Activated CD4-positive, CD25-positive, alpha-beta regulatory T cell (primary cell): ENCODE data around the gene USH1G.
"Not testable (repeated sequence)": the region's sequence is repeated elsewhere in the genome, so short reads cannot be mapped to it uniquely, and the experiment has no call there.

Experiments
- DNase-seq, 4 experiments: peaks; one replicate each; lab custom pipeline; 2025; lab: John Stamatoyannopoulos, UW

The USH1G gene

GRCh38 chr17:74922694-74923537, at the start of gene USH1G:
Gene USH1G, minus strand, starts transcription at chr17:74923255. Its CDS starts 182 bp downstream, at chr17:74923073.
- DNase-seq, result no peak

DNA sequence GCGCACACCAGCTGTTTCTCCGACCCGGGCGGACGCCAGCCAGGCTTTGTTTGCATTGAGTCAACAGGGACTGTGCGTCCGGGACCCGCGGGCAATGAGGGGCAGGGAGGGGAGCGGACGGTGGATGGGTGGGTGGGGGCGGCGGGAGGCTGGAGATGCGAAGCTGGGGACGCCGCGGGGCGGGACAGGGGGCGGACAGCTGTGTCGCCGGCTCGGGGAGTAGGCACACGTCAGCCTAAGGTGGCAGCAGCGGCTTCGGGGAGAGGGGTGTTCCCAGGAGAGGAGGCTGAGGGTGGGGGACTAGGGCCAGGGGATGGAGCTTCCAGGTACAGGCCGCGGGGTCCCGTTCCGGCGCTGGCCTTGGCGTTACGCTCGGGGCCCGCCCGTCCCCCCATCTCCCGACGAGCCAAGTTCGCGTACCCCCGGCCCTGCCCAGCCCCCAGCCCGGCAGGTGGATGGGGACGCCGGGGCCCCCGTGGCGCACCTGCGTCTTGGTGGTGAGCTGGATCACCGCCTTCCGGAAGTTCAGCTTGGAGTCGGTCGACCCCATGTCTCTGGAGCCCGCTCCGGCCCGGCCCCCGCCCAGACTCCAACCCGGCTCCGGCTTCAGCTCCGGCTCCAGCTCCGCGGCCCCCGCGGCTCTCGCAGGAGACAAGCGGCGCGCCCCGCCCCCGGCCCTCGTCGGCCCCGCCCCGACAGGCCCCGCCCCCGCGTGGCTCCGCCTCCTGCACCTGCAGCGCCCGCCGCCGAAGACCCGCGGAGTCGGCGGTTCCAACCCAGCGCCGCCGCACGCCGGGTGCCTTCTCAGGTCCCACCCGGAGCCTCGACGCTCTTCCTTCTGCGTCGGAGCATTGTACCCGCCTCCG, 49.3 kb upstream of the USH1G start, which contains the start of gene HID1:
Gene HID1 (minus strand): TSS at position 653 of the 866 bp plus-strand sequence. CDS start 103 bp downstream, at position 550.
- peak; percentile 64 to 69 (median 66) for DNase-seq

DNA sequence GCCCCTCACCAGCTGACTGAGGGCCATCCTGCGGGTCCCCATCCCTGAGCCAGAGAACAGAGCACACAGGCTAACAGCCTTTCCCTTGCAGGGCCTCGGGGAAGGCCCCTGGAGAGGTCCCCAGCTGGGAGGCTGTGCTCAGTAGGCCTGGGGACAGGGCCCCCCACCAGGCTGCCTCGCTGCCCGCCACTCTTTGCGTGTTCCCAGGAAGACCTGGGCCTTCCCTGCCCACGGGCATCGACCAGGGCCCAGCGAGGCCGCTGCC, 48.7 kb upstream of the USH1G start:
- no peak for DNase-seq

GRCh38 chr17:74971069-74971841, 48.2 kb upstream of the USH1G start:
- no peak for DNase-seq

DNA sequence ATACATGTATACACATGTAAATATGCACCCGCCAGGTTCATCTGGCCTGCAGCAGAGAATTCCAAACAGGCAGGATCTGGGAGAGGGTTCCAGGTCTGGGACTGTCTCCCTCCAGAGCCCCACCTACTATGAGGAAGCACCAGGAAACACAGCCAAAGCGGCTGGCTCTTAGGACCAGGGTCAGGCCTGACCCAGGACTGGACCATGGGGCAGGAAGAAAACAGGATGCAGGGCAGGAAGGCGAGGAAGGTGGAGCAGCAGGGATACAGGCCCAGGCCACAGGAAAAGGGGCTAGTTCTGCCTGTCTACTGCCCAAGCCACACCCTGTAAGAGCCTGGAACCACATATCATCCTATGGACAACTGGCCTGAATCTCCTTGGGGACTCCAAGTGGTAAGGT, 47.3 kb upstream of the USH1G start:
- DNase-seq, result no peak

- not testable (repeated sequence) for DNase-seq
Observed at GRCh38 chr17:74969501-74969900, 46.4 kb upstream of the USH1G start.

GRCh38 chr17:74968361-74968780, 45.3 kb upstream of the USH1G start:
- DNase-seq, result no peak

DNA sequence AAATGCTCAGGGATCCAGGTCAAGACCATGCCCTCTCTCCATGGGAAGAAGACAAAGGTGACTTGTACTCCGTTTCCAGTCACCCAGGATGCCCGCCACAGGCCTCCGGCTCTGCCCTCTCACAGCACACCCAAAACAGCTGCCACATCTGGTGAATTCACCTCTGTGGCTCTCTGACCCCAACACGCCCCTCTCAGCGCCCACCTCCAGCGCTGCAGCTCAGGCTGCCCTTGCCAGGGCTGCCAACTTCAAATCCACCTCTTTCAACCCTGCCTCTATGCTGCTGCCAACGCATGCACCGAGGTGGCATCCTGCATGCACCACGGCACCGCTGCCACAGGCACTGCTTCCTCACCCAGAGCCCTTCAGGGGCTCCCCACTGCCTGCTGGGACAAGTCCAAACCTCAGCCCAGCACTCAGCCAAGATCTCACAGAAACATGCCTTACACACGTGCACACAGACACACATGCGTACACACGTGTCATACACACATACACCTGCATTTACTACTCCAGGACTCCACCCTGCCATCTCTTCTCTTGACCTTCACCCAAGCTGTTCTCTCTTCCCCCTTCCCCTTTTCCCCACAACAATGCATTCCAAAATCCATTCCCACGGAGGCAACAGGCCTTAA, 42.0 kb upstream of the USH1G start:
- no peak for DNase-seq

- no peak for DNase-seq
Observed at GRCh38 chr17:74964246-74964761, 41.2 kb upstream of the USH1G start.

GRCh38 chr17:74963656-74964055, 40.6 kb upstream of the USH1G start:
- no peak for DNase-seq

DNA sequence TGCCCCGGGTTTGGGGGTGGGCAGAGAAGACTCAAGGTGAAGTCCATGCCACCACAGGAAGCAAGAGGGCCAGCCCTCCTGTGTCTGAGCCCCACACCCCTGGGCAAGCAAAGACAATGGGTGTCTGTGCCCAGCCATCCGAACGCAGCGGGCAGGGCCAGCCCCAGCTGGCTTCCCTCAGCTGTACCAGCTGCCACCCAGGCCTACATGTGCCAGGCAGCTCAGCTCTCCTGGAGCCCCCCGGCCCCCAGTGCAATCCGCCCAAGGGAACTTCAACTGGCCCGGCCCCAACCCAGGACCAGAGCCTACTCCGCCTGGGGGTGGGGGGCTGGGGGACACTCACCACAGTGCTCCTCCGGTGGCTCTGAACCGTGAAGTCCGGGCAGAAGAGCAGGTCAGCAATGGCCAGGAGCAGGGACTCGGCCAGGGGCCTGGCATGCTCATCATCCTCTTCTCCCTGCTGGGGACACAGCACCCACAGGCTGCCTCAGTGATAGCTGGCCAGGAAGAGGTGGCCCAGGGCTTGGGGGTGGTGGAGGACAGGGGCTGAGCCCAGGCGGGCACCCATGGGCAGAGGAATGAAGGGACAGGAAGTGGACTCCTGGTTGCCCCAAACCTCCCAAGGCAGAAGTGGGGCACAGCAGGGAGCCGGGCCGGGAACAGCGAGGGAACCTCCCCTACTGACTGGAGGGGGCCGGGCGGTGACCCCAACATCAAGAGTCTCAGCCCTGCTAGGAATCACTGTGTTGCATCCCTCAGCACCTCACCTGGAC, 39.8 kb upstream of the USH1G start:
- DNase-seq, result no peak

DNA sequence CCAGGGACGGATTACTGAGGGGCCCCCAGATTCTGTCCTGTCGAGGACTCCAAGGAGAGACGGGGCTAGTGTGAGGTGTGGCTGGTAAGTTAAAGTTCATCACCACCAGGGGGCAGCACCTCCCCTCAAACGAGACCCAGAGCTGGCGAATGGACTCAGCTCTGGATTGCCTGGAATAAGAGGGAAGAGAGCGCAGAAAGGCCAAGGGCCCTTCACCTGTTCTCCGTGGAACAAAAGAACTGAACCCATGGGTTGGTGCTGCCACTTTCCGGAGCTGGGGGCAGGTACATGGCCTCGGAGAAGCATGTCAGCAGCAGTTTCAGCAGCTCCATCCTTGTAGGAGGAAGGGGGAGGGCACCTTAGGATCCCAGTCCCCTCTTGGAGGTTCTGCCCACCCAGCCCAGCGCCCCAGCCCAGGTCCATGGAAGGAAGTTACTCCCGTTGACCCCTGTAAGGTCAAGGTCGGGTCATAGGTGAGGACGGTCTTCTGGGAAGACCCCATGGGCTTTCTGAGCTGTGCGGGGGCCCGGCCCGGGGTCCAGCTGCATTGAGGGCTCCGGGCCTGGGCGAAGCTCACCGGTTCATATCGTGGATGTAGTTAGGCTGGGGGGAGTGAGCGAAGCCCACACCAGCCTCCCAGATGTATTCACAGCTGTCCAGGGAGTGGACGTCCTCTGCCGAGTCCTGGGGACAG, 38.7 kb upstream of the USH1G start:
- DNase-seq, result peak; percentile 65 to 84 (median 74)

GRCh38 chr17:74960570-74961342, 37.7 kb upstream of the USH1G start:
- DNase-seq, result peak in 1 of 4 experiments; percentile 25

DNA sequence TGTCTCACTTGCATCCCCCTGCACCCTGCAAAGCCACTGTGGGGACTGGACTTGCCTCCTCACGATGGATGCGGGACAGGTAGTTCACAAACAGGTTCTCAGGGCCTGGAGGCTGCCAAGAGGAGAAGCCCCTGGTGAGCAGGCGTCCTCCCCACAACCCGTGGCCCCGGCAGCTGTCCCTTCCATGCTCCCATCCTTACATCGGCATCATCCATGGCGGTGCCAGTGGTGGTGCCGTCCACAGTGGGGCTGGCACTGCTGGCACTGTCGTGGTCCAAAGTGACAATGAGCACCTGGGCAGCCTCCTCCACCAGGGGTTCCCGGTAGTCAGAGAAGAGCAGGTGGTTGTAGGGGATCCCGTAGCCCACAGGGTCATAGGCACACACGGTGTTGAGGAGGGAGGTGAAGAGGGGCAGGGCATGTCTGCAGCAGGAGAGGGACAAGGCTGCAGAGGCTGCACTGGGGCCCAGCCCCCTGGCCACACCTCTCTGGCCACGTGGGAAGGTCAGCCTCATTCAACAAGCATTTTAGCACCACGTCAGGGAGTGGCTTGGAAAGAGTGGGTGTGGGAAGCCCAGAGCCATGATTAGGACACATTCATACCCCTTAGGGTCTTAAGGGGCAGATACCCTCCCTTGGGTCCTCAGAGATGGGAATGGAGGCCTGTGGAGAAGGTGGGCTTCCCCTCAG, 36.9 kb upstream of the USH1G start:
- DNase-seq, result no peak

- peak; percentile 54 to 85 (median 66) for DNase-seq
Observed at GRCh38 chr17:74957935-74958740, 35.1 kb upstream of the USH1G start.

GRCh38 chr17:74956093-74956492, 33.0 kb upstream of the USH1G start:
- DNase-seq, result no peak

DNA sequence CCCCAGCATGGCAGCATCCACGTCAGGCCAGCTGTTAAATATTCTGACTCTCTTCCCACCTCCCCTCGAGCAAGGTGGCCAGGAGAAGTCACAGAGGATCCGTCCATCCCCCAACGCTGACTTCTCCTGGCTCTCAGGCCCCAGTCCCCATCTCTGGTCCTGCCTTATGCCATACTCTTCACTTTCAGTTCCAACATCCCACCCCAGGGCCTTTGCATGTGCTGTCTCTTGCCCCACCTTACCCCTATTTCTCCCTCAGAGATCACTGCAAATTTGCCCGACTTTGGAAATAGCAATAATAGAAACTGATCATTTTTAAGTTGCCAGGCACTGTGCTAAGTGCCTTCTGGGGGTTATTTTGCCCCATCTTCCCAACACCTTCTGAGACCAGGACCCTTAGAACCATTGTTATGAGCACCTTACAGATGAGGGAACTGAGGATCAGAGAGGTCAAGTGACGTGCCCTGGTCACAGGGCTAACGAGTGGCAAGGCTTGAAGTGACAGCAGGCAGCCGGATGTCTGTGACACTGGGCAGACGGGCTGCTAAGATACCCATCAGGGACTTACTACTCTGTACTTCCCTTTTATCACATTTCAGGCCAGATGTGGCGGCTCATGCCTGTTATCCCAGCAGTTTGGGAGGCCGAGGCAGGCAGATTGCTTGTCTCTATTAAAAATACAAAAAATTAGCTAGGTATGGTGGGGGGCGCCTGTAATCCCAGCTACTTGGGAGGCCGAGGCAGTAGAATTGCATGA, 31.8 kb upstream of the USH1G start:
- DNase-seq, result no peak
